NB4 (cell line): ENCODE measurements around the gene BIRC6.

ENCODE experiments used
- CTCF ChIP-seq: IDR thresholded peaks from one replicate; pipeline ENCODE4 v1.5.1; 2012; ENCODE audit warnings: low read depth, low read length
- POLR2A ChIP-seq: IDR thresholded peaks from 2 replicates; pipeline ENCODE4 v1.6.1; 2011; ENCODE audit warnings: mild to moderate bottlenecking; ENCODE audit not compliant: insufficient read length; ENCODE audit errors: extremely low read depth

- no peak for TF ChIP-seq CTCF
- TF ChIP-seq POLR2A: no peak
Observed at GRCh38 chr2:32532341-32532740, 175.5 kb downstream of the BIRC6 start.
